Transverse colon (tissue), 3 donors: ENCODE results near the gene MRPL14.

Experiments used
- EP300 ChIP-seq: sonication (generic); formaldehyde crosslinking; IDR thresholded peaks from one replicate; pipeline ENCODE4 v1.6.1; 2017; ENCODE audit warnings: antibody characterized with exemption, low read depth
- TF ChIP-seq, protein P1 (sequence below), 5 experiments: fragments of 200-600 bp in 3 of 5; fragments of 450-650 bp in 2 of 5; sonication (generic) in 3 of 5; IDR thresholded peaks; 1 replicate in 2 of 5; 2 replicates in 3 of 5; pipeline ENCODE4 v1.5.1; 2016 to 2017; ENCODE audit warnings: antibody characterized with exemption in 5 of 5, inconsistent platforms in 3 of 5, mild to moderate bottlenecking in 2 of 5, moderate library complexity in 1 of 5

DNA sequence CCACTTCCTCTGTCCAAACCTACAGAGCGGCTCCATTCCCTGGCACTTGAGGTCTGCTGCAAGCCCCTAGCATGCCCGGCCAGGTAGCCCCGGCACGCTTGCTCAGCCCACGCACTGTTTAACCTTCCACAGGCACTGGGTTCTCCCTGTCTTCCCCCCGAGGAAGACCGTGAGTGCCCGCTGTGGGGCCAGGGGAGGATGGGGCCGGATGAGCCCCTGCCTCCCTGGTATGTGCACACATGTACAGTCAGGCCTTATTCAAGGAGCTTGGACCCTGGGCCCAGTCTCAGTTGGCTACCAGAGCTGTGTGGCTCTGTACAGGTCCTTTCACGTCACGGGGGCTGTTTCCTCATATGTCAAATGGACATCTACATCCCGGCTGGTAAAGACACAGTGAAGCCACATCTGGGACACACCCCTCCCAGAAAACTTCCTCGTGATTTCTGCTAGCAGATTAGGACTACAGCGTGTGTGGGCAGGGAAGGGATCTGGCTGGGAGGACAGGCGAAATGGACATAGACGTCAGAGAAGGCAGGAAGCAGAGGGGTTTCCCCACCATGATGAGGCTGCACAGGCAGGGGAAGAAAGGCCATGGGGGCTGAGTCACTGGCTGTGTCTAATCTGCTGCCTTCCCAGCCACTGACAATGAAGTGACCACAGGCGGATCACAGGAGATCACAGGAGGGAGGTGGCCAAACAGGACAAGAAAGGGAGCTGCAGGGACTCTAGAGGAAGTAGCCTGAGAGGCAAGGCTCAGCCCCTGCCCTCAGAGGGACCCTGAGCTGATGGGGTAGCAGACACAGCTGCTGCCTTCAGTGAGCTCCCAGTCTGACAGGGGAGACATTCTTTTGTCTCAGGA lies 62.9 kb downstream of the MRPL14 start:
- TF ChIP-seq, protein P1, sequence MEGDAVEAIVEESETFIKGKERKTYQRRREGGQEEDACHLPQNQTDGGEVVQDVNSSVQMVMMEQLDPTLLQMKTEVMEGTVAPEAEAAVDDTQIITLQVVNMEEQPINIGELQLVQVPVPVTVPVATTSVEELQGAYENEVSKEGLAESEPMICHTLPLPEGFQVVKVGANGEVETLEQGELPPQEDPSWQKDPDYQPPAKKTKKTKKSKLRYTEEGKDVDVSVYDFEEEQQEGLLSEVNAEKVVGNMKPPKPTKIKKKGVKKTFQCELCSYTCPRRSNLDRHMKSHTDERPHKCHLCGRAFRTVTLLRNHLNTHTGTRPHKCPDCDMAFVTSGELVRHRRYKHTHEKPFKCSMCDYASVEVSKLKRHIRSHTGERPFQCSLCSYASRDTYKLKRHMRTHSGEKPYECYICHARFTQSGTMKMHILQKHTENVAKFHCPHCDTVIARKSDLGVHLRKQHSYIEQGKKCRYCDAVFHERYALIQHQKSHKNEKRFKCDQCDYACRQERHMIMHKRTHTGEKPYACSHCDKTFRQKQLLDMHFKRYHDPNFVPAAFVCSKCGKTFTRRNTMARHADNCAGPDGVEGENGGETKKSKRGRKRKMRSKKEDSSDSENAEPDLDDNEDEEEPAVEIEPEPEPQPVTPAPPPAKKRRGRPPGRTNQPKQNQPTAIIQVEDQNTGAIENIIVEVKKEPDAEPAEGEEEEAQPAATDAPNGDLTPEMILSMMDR (IDR thresholded peaks at IDR 0.05) = no peak
- peak; percentile 22 for TF ChIP-seq EP300
